ENCODE data around the gene CNIH3. TPM values are rescaled to one million over a fixed set of nuclear protein-coding genes. Genes with fewer than 3 reads are reported as not detected.

CNIH3 gene
- total RNA-seq, 1 experiment from 2014 or later = 1.8 TPM

DNA sequence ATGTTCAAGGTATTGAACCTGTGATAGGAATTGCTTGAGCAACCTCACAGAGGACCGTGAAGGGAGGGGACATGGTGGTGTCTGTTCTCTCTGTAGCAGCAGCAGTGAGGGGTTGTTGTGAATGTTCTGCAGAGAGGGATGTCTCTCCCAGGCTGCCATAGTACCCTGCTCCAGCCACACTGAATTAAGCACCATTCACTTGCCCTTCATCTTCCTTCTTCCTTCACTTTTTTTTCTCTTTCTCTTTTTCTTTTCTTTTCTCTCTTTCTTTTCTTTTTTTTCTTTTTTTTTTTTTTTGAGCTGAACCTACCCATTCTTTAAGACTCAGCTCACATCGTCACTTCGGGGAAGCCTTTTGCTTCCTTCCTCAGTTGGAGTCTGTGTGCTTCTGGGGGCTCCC, 89.5 kb downstream of the CNIH3 start:
- no peak overlapping the region for H3K27ac ChIP-seq (ENCODE audit: low read depth, low read length)
- intact Hi-C loops (cut with micrococcal nuclease) = no loop called here
- no peak overlapping the region for H3K4me3 ChIP-seq (replicated peaks in 1 of 2; ENCODE audit: low read depth in 1 of 2, low read length in 2 of 2)
- peaks cover 12% of the 10 kb centered on the region; the same call in 1 of the 2 replicates for H3K27me3 ChIP-seq (ENCODE audit: insufficient read depth, low read length)
- ChIA-PET RAD21 (ENCODE audit: low non-redundant PET in 1 of 2, low total read pairs in 2 of 2, uncharacterized antibody in 2 of 2, unreplicated experiment in 2 of 2) (no interaction called here), POLR2A (no interaction called here), CTCF (no interaction called here)
- ATAC-seq (no peak), DNase-seq (ENCODE audit: low read depth, low spot score) (no peak)
- H3K79me2 ChIP-seq (ENCODE audit: insufficient read depth, low read length) = no peaks in the 10 kb centered on the region
- H3K4me2 ChIP-seq (ENCODE audit: low read length) = no peak overlapping the region
- H3K9ac ChIP-seq (ENCODE audit: low read length) = no peak overlapping the region
- no peaks in the 10 kb centered on the region for H3K9me2 ChIP-seq (ENCODE audit: insufficient read depth)
- no peaks in the 10 kb centered on the region for H3K9me3 ChIP-seq (ENCODE audit: control insufficient read depth in 1 of 2, insufficient read depth in 1 of 2, low read depth in 1 of 2, low read length in 2 of 2)
- no peaks in the 10 kb centered on the region for H3K36me3 ChIP-seq (ENCODE audit: control insufficient read depth in 1 of 2, insufficient read depth in 2 of 2, low read length in 2 of 2)
- no peak for TF ChIP-seq CBX3 (IDR thresholded peaks at IDR 0.05; ENCODE audit: low read depth)
- no peak for TF ChIP-seq POLR2AphosphoS5 (IDR thresholded peaks at IDR 0.05; ENCODE audit: low read depth, low read length)
- no peak for TF ChIP-seq TCF7L2 (IDR thresholded peaks at IDR 0.05; ENCODE audit: borderline replicate concordance, extremely low read depth, insufficient read depth, insufficient read length)
- no peak for TF ChIP-seq POLR2A (IDR thresholded peaks at IDR 0.05; ENCODE audit: borderline replicate concordance, extremely low read depth, insufficient read depth, insufficient read length)
- TF ChIP-seq, protein P1, sequence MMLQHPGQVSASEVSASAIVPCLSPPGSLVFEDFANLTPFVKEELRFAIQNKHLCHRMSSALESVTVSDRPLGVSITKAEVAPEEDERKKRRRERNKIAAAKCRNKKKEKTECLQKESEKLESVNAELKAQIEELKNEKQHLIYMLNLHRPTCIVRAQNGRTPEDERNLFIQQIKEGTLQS (IDR thresholded peaks at IDR 0.05) = no peak
- no peak for TF ChIP-seq SIN3A (IDR thresholded peaks at IDR 0.05; ENCODE audit: low read depth)
- no peak for TF ChIP-seq YY1 (IDR thresholded peaks at IDR 0.05; ENCODE audit: extremely low read depth, insufficient replicate concordance, low read depth, low read length)
- no peak for TF ChIP-seq JUND (IDR thresholded peaks at IDR 0.05)
- TF ChIP-seq ZFX (IDR thresholded peaks at IDR 0.05) = no peak
- TF ChIP-seq, protein P2, sequence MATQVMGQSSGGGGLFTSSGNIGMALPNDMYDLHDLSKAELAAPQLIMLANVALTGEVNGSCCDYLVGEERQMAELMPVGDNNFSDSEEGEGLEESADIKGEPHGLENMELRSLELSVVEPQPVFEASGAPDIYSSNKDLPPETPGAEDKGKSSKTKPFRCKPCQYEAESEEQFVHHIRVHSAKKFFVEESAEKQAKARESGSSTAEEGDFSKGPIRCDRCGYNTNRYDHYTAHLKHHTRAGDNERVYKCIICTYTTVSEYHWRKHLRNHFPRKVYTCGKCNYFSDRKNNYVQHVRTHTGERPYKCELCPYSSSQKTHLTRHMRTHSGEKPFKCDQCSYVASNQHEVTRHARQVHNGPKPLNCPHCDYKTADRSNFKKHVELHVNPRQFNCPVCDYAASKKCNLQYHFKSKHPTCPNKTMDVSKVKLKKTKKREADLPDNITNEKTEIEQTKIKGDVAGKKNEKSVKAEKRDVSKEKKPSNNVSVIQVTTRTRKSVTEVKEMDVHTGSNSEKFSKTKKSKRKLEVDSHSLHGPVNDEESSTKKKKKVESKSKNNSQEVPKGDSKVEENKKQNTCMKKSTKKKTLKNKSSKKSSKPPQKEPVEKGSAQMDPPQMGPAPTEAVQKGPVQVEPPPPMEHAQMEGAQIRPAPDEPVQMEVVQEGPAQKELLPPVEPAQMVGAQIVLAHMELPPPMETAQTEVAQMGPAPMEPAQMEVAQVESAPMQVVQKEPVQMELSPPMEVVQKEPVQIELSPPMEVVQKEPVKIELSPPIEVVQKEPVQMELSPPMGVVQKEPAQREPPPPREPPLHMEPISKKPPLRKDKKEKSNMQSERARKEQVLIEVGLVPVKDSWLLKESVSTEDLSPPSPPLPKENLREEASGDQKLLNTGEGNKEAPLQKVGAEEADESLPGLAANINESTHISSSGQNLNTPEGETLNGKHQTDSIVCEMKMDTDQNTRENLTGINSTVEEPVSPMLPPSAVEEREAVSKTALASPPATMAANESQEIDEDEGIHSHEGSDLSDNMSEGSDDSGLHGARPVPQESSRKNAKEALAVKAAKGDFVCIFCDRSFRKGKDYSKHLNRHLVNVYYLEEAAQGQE (IDR thresholded peaks at IDR 0.05; ENCODE audit: low read depth) = no peak
- TF ChIP-seq FOSL1 (IDR thresholded peaks at IDR 0.05; ENCODE audit: low read depth) = no peak
- TF ChIP-seq RAD21 (IDR thresholded peaks at IDR 0.05; ENCODE audit: low read depth) = no peak
- TF ChIP-seq EZH2 (IDR thresholded peaks at IDR 0.05) = no peak
- TF ChIP-seq, protein P3, sequence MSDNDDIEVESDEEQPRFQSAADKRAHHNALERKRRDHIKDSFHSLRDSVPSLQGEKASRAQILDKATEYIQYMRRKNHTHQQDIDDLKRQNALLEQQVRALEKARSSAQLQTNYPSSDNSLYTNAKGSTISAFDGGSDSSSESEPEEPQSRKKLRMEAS (IDR thresholded peaks at IDR 0.05) = no peak
- no peak for TF ChIP-seq EZH2phosphoT487 (IDR thresholded peaks at IDR 0.05; ENCODE audit: borderline replicate concordance)
- no peaks in the 10 kb centered on the region for H4K20me1 ChIP-seq (ENCODE audit: insufficient read depth)
- H2AFZ ChIP-seq (ENCODE audit: low read depth, low read length, poor library complexity, severe bottlenecking) = no peak overlapping the region
- no TSS peak for BruUV-seq (replicated peaks)
- peaks cover 0 to 7% of the 10 kb centered on the region in 2 experiments; a peak in 2 of 4 replicates for H3K4me1 ChIP-seq (ENCODE audit: control insufficient read depth in 1 of 2, insufficient read depth in 2 of 2, low read length in 2 of 2)

Data from HCT116 (cell line).